A673 (cell line): Measurements from ENCODE around the gene ZIC4.

ENCODE experiments used
- CTCF ChIP-seq: fragments of 300-800, 200-600 bp; sonication (generic); conservative IDR thresholded peaks from 2 replicates; pipeline ENCODE4 v1.5.1; 2017; ENCODE audit warnings: low read depth, mild to moderate bottlenecking, antibody characterized with exemption, low read length, moderate library complexity, mixed read lengths
- EZH2 ChIP-seq: fragments of 200-600 bp; sonication (generic); IDR thresholded peaks from 2 replicates; pipeline ENCODE4 v1.6.1; 2017; ENCODE audit warnings: borderline replicate concordance, low read depth, mild to moderate bottlenecking, mixed read lengths, antibody characterized with exemption, low read length; ENCODE audit not compliant: poor library complexity, severe bottlenecking

GRCh38 chr3:147384210-147385058 lies 21.9 kb downstream of the ZIC4 start:
- peak; percentile 68 for TF ChIP-seq CTCF
- no peak for TF ChIP-seq EZH2
